Left ventricle myocardium inferior (tissue), 1 donor: ENCODE data around the gene XK. TPM values are rescaled to one million over a fixed set of nuclear protein-coding genes. Genes with fewer than 3 reads are reported as not detected.

Experiments
- DNase-seq: peaks from one replicate; pipeline ENCODE4 v3.0.0-alpha.2; 2020
- H3K27ac ChIP-seq: fragments of 200-600 bp; replicated peaks from 2 replicates; pipeline ENCODE4 v1.8.0; 2021
- H3K27me3 ChIP-seq: fragments of 200-600 bp; 2 replicates; pipeline ENCODE4 v1.8.0; 2021; ENCODE audit warnings: low read depth
- H3K36me3 ChIP-seq: fragments of 200-600 bp; 2 replicates; pipeline ENCODE4 v1.8.0; 2021
- H3K4me1 ChIP-seq: fragments of 200-600 bp; 2 replicates; pipeline ENCODE4 v1.8.0; 2021
- H3K4me3 ChIP-seq: fragments of 200-600 bp; 2 replicates; pipeline ENCODE4 v1.8.0; 2021; ENCODE audit warnings: mild to moderate bottlenecking, moderate library complexity
- H3K9me3 ChIP-seq: fragments of 200-600 bp; replicated peaks from 2 replicates; pipeline ENCODE4 v1.8.0; 2021
- CTCF ChIP-seq: fragments of 200-600 bp; IDR thresholded peaks from 2 replicates; pipeline ENCODE4 v1.8.0; 2021; ENCODE audit warnings: antibody characterized with exemption, mild to moderate bottlenecking, borderline replicate concordance
- intact Hi-C: fragments of 100-400 bp; cut with micrococcal nuclease; formaldehyde crosslinking; loops from one replicate; pipeline ENCODE4 v1.11.0; 2022
- total RNA-seq: library from RNA; stranded (reverse); fragmentation: NEBNext Ultra II Directional; extraction: Animal tissue kit (Norgen Biotek cat#: 25700); gene quantifications from one replicate; pipeline ENCODE4 v1.2.1, GENCODE V29; 2021
- donor health status: DM: no; HTN: yes; CAD: no; lungs with severe emphysema.

The XK gene
- total RNA-seq, 1 donor from 2014 or later = 11.0 TPM

DNA sequence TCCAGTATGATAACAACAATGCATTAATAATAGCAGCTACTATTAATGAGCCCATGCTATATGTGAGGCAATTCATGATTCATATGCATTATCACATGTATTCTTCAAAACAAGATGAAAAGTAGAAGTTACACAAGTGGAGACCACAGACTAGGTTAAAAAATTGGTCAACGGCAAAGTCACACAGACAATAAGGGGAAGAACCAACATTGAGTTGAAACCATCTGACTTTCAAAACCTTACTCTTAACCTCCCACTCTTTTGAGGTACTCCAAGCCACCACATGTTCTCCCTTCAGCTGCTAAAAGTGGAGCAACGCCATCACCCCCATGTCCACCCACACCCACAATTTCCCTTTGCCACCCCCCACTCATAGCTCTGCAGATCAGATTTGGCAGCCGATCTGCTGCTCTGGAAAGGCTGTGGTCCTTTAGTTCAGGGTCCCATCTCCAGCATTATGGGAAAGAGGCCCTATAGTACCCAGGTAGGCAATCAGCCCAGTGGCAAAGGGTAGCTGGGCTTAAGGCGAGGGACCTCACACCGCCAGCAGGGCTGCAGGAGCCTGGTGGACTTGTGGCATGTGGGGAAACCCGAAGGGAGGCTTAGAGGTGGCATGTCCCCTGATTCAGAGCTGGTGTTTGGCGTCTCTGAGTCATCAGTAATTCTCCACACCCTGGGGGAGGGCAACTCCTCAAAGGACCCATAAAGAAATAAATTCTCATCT is 60.8 kb downstream of the XK start:
- Histone ChIP-seq H3K9me3 (no peaks in the 10 kb centered on the region), H3K27me3 (no peaks in the 10 kb centered on the region), H3K4me3 (no peak overlapping the region), H3K4me1 (no peaks in the 10 kb centered on the region), H3K36me3 (no peaks in the 10 kb centered on the region), H3K27ac (no peak overlapping the region)
- TF ChIP-seq CTCF = no peak
- intact Hi-C loops = no loop called here
- no peak for DNase-seq

GRCh38 chrX:37746951-37747350 is 61.4 kb downstream of the XK start:
- DNase-seq = no peak
- Histone ChIP-seq H3K27ac (no peak overlapping the region), H3K27me3 (no peaks in the 10 kb centered on the region), H3K4me1 (no peaks in the 10 kb centered on the region), H3K36me3 (no peaks in the 10 kb centered on the region), H3K9me3 (no peaks in the 10 kb centered on the region), H3K4me3 (no peak overlapping the region)
- TF ChIP-seq CTCF = no peak
- intact Hi-C loops = no loop called here

GRCh38 chrX:37752281-37752680 is 66.7 kb downstream of the XK start:
- DNase-seq = no peak
- no peaks in the 10 kb centered on the region for H3K4me1 ChIP-seq
- no peaks in the 10 kb centered on the region for H3K36me3 ChIP-seq
- intact Hi-C loops = no loop called here
- H3K27ac ChIP-seq = no peak overlapping the region
- no peaks in the 10 kb centered on the region for H3K27me3 ChIP-seq
- no peak overlapping the region for H3K4me3 ChIP-seq
- TF ChIP-seq CTCF = no peak
- no peaks in the 10 kb centered on the region for H3K9me3 ChIP-seq

DNA sequence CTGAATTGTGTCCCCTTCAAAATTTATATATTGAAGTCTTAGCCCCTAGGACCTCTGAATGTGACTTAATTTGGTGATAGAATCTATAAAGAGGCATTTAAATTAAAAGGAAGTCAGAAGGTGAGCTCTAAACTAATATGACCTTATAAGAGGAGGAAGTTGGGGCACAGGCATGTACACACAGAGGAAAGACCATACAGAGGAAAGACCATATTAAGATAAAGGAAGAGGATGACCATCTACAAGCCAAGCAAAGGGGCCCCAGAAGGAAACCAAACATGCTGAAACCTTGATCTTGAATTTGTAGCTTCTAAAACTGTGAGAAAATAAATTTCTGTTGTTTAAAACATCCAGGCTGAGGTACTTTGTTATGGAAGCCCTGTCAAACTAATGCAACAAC is 67.3 kb downstream of the XK start:
- Histone ChIP-seq H3K27ac (no peak overlapping the region), H3K4me1 (no peaks in the 10 kb centered on the region), H3K36me3 (no peaks in the 10 kb centered on the region), H3K27me3 (no peaks in the 10 kb centered on the region), H3K9me3 (no peaks in the 10 kb centered on the region), H3K4me3 (no peak overlapping the region)
- intact Hi-C loops = no loop called here
- no peak for DNase-seq
- TF ChIP-seq CTCF = no peak

DNA sequence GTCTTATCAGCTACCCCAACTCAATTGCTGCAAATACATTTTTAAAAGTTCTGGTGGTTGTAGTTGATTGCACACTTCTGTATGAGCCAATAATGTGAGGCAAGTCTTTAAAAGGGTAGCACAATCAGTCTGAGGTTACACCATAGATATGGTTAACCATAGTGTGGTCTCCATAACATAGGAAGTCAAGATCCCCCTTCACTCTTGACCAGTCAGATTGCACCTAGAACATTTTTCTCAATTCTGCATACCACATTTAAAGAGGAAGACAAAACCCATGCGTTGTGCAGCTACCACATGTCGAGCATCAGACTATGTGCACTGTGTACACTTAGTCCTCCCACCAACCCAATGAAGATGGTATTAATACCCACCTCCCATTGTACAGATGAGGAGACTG is 67.8 kb downstream of the XK start:
- H3K4me3 ChIP-seq = no peak overlapping the region
- H3K36me3 ChIP-seq = no peaks in the 10 kb centered on the region
- no peak for TF ChIP-seq CTCF
- no peaks in the 10 kb centered on the region for H3K27me3 ChIP-seq
- intact Hi-C loops = no loop called here
- H3K4me1 ChIP-seq = no peaks in the 10 kb centered on the region
- no peaks in the 10 kb centered on the region for H3K9me3 ChIP-seq
- no peak overlapping the region for H3K27ac ChIP-seq
- no peak for DNase-seq
